Limb (tissue), 2 donors: Measurements from ENCODE around the gene GPI.
A peak's percentile ranks its signal among the peaks of the same experiment; 100 is the strongest.
"Not testable (repeated sequence)": the region's sequence is repeated elsewhere in the genome, so short reads cannot be mapped to it uniquely, and the experiment has no call there.

ENCODE experiments used
- DNase-seq, 2 donors: peaks; one replicate each; pipeline ENCODE4 v3.0.0-alpha.2; 2016; ENCODE audit errors: extremely low spot score in 2 of 2

GPI gene

DNA sequence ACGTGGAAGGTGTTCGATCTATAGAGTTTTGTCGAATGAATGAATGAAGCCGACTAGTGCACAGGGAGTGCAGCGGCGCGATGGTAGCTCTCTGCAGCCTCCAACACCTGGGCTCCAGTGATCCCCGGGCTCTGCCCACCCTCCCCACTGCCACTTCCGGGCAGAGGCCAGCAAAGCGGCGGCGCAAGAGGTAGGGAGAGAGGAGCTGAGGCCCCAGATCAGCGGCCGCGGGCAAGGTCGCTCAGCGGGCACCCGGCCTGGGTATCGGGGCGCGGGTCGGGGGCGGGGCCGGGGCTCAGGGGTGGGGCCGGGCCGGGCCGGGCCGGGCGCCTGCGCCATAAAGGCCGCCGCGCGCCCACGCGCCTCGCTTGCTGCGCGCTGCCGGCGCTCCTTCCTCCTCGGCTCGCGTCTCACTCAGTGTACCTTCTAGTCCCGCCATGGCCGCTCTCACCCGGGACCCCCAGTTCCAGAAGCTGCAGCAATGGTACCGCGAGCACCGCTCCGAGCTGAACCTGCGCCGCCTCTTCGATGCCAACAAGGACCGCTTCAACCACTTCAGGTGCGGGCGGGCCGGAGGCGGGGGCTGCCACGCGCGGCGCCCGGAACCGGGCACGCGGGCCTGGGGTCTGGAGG, at the start of gene GPI:
Gene GPI, plus strand, starts transcription at position 367 of the 633 bp plus-strand sequence. Its CDS starts 71 bp downstream, at position 438.
- peak; percentile 12 to 78 for DNase-seq

DNA sequence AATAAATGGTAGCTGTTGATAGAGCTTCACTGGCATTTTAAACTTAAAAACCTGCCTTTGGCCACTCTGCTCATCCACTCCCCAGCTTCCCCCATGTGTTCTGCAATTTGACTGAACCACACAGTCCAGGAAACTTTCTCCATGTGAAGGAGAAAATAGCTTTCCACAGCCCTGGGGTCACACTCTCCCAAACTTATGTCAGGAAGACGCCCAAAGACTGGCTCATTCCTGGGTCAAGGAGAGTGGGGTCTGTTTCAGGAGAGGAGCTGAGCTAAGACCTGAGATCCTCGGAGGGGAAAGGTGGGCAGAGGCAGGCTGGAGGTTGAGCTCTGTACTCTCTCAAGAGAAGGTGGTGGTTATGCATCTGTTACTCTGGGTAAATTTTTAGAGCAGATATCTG, 48.7 kb upstream of the GPI start:
- DNase-seq: no peak

DNA sequence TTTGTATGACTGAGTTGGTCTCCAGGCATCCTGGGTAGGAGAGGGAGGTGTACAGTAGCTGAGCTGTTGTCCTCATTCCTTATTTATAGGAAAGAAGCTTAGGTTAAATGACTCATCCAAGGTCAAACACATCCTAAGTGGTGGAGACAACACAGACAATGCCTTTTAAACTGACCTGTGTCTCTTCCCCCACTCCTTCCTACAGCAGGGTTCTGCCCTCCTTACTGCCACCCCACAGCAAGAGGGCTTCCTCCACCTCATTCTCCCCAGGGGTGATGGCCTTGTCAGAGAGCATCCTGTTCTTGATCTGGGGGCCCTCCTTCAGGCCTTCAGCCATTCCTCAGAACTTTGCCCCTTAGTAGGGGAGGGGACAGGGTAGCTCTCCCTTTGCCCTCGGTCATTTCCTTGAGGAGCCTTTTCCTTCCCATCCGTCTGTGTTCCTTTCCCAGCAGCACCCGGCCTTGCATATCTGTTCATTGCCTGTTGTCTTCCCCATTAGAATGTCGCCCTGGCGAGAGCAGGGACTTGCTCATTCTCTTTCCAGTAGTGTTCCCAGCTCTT, 48.2 kb upstream of the GPI start:
- no peak for DNase-seq

DNA sequence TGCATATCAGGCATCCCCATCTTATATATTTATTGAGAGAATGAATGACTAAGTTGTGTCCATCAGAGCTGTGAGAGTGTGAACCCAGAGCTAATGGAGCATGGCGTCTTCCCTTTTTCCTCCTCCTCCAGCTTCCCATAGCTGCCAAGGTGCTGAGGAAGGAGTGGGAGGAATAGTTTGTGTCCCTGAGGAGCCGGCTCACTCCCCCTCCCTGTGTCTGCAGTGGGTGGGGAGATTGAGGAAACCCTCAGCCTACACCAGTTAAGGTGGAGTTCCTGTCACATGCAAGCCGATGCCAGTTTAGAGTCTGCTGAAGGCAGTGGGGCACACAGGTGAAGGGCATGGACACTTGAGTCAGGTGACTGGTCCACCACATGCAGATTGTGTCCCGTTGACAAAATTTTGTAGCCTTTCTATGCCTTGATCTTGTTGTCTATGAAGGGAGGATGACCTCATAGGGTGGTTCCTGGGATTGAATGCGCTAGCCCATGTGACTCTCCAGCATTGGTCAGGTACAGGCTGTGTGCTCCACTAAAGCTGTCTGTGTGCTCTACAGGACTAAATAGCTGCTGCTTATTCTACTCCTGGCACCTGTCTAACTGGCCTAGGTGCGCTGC, 47.6 kb upstream of the GPI start:
- DNase-seq: no peak

DNA sequence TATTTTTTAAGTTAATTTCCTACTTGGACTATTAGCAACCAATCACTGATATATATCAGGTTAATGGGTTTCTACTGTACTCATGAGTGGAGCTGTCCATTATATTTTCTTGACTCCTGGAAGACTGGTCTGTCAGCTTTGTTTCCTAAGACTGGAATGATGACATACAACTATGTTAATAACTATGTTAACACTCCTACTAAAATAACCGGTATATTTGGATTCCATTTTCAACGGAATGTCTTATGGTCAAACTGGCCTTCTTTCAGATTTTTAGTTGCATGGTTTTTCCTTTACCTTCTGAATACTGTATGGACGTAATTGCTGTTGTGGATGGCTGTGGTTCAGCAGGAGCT, 45.8 kb upstream of the GPI start:
- no peak for DNase-seq

DNA sequence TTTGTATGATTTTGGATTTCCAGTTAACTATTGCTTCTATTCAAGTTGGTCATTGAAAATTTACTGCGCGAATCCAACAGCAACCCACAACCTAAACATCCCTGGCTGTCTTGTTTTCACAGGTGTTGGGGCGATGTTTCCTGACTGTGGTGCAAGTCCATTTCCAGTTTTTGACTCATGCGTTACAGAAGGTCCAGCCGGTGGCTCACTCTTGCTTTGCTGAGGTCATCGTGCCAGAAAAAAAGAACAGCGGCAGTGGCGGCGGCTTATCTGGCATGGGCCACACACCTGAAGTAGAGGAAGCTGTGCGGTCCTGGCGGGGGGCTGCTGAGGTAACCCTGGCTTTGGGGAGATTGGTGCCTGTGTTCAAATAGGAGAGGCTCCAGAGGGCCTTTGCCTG, 45.2 kb upstream of the GPI start:
- no peak for DNase-seq

DNA sequence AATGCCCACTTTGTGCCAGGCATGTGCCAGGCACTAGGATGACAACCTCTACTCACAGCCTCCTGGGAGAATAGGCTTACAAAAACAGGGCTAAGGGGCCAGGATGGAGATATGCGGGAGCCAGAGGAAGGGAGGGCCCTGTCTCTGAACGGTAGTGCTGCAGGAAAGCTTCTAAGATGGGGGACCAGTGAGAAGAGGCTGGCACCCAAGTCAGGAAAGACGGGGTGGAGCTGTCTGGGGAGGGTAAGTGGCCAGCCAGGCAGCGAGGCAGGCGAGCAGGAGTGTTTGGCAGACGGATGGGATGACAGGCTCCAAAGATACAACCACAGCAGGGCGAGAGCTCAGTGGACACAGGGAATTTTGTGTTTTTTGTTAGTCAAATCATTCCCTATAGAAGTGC, 44.7 kb upstream of the GPI start:
- no peak for DNase-seq

DNA sequence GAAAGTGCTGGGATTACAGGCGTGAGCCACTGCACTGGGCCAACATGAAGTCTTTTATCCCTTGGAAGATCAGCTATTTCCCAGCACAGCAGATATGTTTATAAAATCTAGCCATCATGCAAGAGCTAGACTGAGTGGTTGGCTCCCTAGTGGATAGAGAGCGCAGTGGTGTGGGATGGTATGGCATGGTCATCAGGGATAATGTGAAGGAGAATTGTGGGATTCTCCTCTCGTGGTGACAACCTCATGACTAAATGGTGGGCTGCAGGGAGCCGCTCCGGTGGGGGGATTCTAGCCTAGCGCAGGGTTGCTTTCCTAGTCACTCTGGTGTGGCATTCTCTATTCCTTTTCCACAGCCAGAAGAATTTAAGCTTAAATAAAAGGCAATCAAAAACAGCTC, 43.3 kb upstream of the GPI start:
- DNase-seq: no peak

DNA sequence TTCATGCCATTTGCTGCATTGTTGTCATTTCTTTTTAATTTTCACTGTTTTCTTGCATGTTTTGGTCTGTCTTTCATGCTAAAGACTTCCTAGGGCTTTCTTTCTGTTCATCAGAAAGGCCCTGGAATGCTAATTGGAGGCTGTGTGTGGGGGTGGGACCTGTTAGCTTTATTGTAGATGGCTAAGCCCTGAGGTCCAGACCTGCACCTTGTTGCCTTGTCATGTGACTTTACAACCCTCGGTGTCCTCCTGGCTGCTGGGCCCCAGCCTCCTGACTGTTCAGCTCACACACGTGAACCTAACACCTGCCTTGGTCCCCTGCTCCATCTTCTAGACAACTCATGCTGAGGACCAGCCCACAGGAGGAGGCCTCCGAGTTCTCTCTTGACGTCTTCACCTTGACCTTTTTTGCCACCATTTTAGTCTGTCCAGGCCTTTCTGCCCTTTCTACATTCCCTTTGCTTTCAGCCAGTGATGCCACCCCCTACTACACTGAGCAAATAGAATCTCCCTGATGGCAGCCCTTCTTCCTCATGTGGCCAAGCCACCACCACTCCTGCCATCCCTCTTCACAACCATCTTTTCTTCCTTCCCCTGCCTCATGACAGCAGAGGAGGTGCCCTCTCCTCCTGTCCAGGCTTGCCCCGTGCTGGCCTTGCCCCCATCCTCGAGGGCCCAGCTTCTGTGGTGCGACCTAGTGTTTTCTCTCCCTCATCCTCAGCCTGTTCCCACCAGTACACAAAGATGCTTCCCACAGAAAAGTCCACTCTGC, 41.4 kb upstream of the GPI start:
- DNase-seq: no peak

DNA sequence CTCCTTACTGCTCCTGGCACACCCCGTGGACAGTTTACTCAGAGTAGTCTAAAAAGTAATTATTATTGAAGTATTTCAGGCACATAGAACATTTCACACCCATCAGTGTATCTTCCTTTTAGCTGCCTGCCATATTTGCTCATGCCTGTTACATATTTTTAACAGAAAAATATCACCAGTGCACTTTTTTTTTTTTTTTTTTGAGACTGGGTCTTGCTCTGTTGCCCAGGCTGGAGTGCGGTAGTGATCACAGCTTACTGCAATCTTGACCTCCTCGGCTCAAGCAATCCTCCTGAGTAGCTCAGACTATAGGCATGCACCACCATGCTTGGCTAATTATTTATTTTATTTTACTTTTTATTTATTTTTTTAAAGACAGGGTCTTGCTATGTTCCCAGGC, 40.7 kb upstream of the GPI start:
- no peak for DNase-seq

DNA sequence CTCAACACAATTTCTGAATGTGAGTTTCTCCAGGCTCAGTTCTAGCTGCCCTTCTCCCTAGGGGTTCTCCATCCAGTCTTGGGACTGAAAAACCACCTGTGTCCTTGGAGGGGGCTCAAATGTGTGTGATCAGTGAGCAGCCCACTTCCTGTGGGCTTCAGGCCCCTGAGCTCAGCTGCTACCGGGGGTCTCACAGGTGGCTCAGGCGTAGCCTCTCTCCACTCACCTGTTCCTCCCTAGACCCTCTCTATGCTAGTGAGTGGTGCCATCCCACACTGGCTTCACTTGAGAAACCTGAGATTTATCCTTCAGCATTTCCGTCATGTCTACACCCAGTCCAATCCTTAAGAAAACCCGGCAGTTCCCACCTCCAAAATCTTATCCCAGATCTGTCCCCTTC, 39.8 kb upstream of the GPI start:
- no peak for DNase-seq

DNA sequence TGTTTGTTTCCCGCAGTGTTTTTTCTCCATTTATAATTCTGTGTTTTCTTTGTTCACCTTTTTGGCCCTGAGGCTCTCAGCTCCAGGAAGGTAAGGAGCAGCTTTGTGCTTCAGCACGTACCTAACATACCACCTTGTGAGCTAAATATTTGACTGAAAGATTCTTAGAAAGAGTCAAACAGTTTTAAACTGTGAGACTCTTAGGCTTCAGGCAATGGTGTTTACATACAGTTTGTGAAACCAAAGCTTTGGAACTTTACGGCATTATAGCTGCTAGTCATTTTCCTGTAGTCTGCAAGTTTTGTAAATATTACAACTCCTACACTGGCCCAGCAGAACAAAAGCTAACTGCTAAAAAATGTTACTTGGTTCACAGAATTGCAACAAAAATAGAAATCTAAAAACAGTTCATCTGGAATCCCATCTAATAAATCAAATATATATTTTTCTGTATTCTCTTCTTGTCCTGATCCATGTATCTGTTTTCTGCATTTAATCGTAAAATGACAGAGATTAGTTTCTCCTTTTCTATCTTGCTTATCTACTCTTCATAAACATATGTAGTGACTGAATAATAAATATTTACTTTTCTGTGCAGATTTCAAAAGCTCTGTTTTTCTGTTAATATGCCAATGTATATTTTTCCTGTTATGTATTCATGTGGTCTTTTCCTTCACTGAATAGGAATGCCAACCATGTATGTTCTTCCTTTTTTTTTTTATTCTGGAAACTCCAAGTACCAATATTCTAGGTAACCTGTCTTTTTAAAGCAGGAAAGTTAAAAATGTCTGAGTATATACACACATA, 38.8 kb upstream of the GPI start:
- DNase-seq: no peak

DNA sequence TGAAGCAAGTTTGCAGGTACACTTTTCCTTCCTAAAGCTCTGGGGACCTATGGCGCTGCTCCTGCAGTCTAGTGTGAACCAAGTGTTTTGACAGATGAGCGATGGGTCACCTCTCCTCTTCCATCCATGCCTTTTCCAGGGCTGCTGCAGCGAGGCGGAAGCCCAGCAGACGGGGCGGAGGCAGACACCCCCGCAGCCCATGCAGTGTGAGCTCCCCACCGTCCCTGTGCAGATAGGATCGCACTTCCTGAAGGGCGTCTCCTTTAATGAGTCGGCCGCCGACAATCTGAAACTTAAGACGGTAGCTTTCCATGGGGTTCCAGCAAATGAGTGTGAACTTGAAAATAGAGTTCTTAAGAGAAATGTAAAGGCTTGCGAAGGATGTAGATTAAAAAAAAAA, 37.1 kb upstream of the GPI start:
- no peak for DNase-seq

DNA sequence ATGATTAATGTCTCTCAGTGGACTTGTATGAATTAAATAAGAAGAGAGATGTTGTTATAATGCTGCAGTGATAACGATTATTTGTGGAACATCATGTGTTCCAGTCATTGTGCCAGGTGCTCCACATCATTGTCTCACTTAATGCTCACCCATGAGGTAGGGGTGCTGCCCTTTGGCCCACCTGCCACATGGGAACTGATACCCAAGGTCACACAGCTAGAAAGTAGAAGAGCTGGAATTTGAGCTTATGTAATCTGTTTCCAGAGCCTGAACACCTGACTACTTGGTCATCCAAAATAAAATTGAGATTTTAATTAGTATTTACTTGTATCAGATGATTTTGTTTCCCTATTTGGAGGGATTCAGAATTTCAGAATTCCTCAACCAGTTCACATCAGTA, 36.0 kb upstream of the GPI start:
- DNase-seq: no peak

DNA sequence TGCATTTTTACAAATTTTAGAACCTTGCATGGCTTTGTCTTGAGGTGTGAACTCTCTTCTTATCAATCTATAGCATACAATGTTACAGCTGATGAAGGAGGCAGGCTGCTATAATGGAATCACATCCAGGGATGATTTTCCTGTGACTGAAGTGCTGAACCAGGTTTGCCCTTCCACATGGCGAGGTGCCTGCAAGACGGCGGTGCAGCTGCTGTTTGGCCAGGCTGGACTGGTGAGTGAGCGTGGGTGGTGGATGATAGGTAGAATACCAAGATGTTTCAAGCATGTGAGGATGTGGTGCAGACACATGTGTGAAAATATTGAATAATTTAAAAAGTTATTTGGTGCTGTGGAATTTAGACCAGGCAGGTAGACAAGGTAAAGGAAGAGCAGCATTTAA, 34.9 kb upstream of the GPI start:
- no peak for DNase-seq

DNA sequence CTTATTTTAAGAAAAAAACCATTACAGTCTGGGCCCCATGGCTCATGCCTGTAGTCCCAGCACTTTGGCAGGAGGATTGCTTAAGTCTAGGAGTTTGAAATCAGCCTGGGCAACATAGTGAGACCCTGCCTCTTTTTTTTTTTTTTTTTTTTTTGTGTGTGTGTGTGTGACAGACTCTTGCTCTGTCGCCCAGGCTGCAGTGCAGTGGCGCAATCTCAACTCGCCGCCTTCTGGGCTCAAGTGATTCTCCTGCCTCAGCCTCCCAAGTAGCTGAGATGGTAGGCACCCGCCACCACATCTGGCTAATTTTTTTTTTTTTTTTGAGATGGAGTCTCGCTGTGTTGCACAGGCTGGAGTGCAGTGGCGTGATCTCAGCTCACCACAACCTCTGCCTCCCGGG, 34.4 kb upstream of the GPI start:
- not testable (repeated sequence) for DNase-seq

DNA sequence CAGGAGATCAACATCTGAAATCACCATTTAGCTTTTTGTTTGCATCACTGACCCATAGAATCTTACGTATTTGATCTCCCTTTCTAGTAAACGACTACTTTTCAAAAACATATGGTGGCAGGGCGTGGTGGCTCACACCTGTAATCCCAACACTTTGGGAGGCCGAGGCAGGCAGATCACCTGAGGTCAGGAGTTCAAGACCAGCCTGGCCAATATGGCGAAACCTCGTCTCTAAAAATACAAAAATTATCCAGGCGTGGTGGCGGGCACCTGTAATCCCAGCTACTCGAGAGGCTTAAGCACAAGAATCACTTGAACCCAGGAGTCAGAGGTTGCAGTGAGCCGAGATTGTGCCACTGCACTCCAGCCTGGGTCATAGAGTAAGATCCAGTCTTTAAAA, 33.4 kb upstream of the GPI start:
- DNase-seq: not testable (repeated sequence)

DNA sequence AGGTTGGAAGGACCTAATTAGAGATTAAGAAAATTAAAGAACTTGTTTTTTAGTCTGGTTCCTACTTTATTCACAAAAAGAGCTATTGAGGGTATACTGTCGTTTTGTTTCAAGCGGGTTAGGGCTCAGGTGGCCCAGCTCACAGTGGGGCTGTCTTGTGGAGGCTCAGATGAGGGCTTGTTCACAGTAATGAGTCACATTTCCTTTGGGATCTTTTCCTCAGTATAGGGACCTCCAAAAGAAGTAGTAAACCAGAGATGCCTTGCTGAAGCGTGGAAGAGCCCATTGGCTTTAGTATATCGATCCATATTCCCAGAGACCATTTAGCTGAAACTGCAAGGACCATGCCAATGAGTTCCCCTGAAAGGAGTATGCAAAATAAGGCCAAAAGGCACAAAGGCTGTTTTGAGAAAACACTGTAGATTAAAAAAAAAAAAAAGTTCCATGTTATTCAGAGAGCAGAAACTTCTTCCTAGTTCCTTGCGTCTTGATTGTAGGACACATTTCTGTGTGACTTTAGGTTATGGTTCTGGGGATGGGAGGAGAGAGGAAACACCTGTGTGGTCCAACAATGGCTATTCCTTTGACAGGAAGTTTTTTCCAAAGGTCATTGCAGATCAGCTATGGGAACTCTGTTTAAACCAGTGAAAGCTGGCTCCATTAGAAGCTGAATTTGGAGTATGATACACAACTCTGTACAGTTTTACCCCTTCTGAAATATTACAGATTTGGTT, 32.8 kb upstream of the GPI start:
- DNase-seq: no peak

DNA sequence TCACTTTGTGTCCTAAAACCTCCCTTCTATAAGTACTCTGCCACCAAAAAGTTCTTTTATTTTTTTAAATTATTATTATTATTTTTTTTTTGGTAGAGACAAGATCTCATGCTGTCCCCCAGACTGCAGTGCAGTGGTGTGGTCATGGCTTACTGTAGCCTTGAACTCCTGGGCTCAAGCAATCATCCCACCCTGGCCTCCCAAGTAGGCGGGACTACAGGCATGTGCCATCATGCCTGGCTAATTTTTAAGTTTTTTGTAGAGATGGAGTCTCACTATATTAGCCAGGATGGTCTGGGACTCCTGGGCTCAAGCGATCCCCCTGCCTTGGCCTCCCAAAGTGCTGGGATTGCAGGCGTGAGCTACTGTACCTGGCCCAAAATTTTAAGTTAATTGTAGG, 29.1 kb upstream of the GPI start:
- DNase-seq: no peak

DNA sequence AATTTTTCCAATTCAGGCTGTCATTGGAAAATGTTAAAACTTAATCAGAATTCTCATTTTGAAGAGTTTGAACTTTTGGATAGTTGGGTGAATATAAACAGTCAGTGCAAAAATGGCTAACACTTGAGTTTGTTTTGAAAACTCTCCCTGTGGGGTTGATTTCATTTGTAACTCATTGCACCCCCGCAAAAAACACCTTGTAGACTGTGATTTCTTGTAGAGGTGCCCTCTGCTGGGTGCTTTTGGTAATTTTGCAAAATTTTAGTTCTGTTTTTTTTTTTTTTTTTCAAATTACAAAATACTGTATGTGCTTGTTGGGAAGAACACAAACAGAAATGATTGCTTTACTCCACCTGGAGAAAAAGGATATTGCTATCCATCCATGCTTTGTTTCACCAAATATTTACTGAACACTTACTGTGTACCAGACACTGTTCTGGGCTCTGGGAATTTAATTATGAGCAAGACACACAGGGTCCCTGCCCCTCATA, 28.2 kb upstream of the GPI start:
- DNase-seq: peak in 1 of 2 donors; percentile 11

DNA sequence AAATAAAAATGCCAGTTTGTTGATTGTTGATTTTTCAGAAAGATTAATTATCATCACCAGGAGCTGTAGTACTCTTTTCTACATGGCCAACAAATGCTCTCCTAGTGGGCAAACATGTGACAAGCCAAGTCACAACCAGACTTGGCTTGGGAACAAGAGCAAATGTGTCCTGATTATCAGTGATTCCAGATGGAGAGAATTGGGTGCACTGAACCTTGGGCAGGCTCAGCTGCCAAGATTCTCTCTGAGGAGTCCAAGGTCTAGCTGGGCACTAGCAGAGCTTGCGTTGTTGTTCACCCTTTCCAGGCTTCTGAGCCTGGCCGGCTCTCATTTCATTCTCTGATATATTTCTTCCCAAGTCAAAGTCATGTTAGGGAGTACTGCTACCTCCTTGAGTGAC, 27.3 kb upstream of the GPI start:
- no peak for DNase-seq
